PFSK-1 (cell line): Measurements from ENCODE around the gene ORC4.

Source experiments
- FOXP2 ChIP-seq: optimal IDR thresholded peaks from 2 replicates; pipeline ENCODE3; 2011; ENCODE audit warnings: borderline replicate concordance, control low read depth, inconsistent platforms; ENCODE audit not compliant: insufficient read depth; ENCODE audit errors: extremely low read length, extremely low read depth
- POLR2AphosphoS5 ChIP-seq: IDR thresholded peaks from 2 replicates; pipeline ENCODE4 v1.6.1; 2012; ENCODE audit warnings: low read depth, mild to moderate bottlenecking, control low read depth, low read length, moderate library complexity
- REST ChIP-seq, 2 experiments: IDR thresholded peaks; 2 replicates each; pipeline versions ENCODE4 v1.6.1 to v1.8.0; 2011 to 2012; ENCODE audit warnings: low read depth in 2 of 2, low read length in 2 of 2, control low read depth in 1 of 2, inconsistent platforms in 1 of 2, mild to moderate bottlenecking in 1 of 2, moderate library complexity in 1 of 2; ENCODE audit not compliant: insufficient read depth in 1 of 2
- SIN3A ChIP-seq: IDR thresholded peaks from 2 replicates; pipeline ENCODE4 v1.6.1; 2012; ENCODE audit warnings: mild to moderate bottlenecking, low read length, moderate library complexity, borderline replicate concordance; ENCODE audit not compliant: insufficient read depth
- TAF1 ChIP-seq: IDR thresholded peaks from 2 replicates; pipeline ENCODE4 v1.6.1; 2012; ENCODE audit warnings: low read length, control low read depth, borderline replicate concordance; ENCODE audit not compliant: insufficient read depth

Gene ORC4

GRCh38 chr2:147923846-147924245, 96.7 kb downstream of the ORC4 start:
- TF ChIP-seq REST (IDR thresholded peaks at IDR 0.05; ENCODE audit: insufficient read depth in 1 of 2, low read depth in 2 of 2, low read length in 2 of 2), result no peak

DNA sequence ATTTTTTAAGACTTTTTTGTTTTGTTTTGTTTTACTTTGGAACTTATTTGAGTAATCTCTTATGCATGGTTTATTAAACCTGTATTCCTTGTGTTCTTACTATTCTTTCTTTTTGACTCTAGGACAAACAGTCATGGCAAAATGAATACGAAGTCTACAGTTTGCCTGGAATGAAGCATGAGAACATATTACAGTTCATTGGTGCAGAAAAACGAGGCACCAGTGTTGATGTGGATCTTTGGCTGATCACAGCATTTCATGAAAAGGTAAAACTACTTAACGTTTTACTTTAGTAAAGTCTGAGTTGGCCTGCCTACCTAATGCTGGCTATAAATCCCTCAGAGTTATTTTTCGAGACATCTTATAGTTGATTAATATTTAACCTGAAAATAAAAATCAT, 103.4 kb downstream of the ORC4 start:
- no peak for TF ChIP-seq TAF1
- no peak for TF ChIP-seq FOXP2
- no peak for TF ChIP-seq REST (IDR thresholded peaks at IDR 0.05; ENCODE audit: insufficient read depth in 1 of 2, low read depth in 2 of 2, low read length in 2 of 2)
- no peak for TF ChIP-seq SIN3A
- no peak for TF ChIP-seq POLR2AphosphoS5

DNA sequence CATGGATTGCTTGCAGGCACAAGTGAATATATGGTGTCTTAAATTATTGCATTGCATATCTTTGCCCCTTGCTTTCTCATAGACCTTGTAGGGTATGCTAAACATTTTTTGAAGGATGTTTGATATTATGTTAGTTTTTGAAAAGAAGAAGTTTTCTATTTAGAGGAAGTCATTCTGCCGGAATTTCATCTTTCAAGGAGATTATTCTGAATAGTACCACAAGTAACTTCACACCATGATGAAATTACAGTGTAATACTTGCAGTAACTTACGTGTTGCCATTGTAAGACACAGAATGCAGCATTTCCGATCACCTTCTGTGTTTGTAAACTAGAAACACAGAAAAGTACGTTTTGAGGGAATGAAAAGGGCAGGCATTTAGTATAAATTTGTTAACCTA, 103.8 kb downstream of the ORC4 start:
- no peak for TF ChIP-seq TAF1
- TF ChIP-seq POLR2AphosphoS5, result no peak
- TF ChIP-seq SIN3A, result no peak
- TF ChIP-seq FOXP2, result no peak
- TF ChIP-seq REST (IDR thresholded peaks at IDR 0.05; ENCODE audit: insufficient read depth in 1 of 2, low read depth in 2 of 2, low read length in 2 of 2), result no peak

DNA sequence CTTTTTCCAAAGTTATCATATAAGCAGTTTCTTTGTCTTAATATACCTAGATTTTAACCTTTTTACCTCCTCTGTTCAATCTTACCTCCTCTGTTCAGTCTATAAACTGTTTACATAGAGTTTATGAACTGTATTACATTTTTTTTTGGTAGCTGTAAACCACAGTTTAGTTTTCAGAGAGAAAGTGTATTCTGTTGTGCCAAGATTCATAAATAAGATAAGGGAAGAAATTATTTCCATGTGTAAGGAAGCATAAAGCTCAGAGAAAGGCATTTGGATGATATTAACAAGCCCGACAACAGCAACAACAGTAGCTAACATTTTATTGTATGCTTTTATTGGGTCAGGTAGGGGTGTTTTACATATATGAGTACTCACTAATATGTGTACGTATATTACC, 104.5 kb downstream of the ORC4 start:
- TF ChIP-seq TAF1 (no peak), FOXP2 (no peak), REST (IDR thresholded peaks at IDR 0.05; ENCODE audit: insufficient read depth in 1 of 2, low read depth in 2 of 2, low read length in 2 of 2) (no peak), POLR2AphosphoS5 (no peak), SIN3A (no peak)

- TF ChIP-seq REST (IDR thresholded peaks at IDR 0.05; ENCODE audit: insufficient read depth in 1 of 2, low read depth in 2 of 2, low read length in 2 of 2) (no peak), TAF1 (no peak), SIN3A (no peak), FOXP2 (no peak), POLR2AphosphoS5 (no peak)
These were observed 106.6 kb downstream of the ORC4 start for GRCh38 chr2:147913701-147914480.
